AG04449 (cell line): ENCODE measurements around the gene LRRC8E.
"Not testable (repeated sequence)": the region's sequence is repeated elsewhere in the genome, so short reads cannot be mapped to it uniquely, and the experiment has no call there.

Source experiments
- CTCF ChIA-PET: fragments of 350-600 bp; formaldehyde crosslinking; extraction: SDS; loops from one replicate; lab custom pipeline; 2021; ENCODE audit warnings: antibody characterized with exemption; lab: Yijun Ruan, JAX
- POLR2A ChIA-PET: fragments of 400-600, 350-600 bp; formaldehyde crosslinking; extraction: SDS; loops from one replicate; lab custom pipeline; 2020; ENCODE audit warnings: antibody characterized with exemption, inconsistent platforms; lab: Yijun Ruan, JAX
- DNase-seq: peaks from one replicate; pipeline ENCODE4 v3.0.0-alpha.2; 2010; ENCODE audit warnings: low read depth, low spot score
- H3K4me3 ChIP-seq: 2 replicates; pipeline ENCODE4 v1.5.1; 2011; ENCODE audit warnings: low read depth, mild to moderate bottlenecking, control low read depth, low read length
- TF ChIP-seq, protein P1 (sequence below): IDR thresholded peaks from one replicate; pipeline ENCODE4 v1.5.1; 2011; ENCODE audit warnings: mild to moderate bottlenecking, moderate library complexity, low read length, control low read depth, inconsistent platforms; ENCODE audit not compliant: insufficient read depth; ENCODE audit errors: missing control alignments

The LRRC8E gene

DNA sequence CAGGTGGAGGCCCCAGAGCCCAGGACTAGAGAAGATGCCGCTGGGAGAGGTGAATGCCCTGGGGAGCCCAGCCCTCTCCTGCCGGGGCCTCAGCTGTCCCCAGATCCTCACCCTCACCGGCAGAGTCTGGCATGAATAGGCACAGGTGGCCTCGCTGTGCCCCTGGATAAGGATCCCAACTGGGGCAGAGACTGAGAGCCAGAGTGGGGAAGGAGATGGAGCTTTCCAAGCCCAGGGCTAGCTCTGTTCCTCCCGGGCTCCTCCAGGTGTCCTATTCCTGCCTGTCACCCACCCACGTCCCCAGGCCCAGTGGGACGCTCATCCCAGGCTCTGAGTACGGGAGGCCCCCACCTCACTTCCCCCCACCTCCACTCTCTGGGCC lies 30.6 kb upstream of the LRRC8E start:
- ChIA-PET CTCF (interaction anchor here (1.0 to 5.9 kb wide), 7 partner anchors 8 to 86 kb away, joined by 3 to 61 read pairs (median 3); partner anchors contain the start of gene MAP2K7), POLR2A (no interaction called here)
- DNase-seq = no peak
- H3K4me3 ChIP-seq = no peak overlapping the region
- TF ChIP-seq, protein P1, sequence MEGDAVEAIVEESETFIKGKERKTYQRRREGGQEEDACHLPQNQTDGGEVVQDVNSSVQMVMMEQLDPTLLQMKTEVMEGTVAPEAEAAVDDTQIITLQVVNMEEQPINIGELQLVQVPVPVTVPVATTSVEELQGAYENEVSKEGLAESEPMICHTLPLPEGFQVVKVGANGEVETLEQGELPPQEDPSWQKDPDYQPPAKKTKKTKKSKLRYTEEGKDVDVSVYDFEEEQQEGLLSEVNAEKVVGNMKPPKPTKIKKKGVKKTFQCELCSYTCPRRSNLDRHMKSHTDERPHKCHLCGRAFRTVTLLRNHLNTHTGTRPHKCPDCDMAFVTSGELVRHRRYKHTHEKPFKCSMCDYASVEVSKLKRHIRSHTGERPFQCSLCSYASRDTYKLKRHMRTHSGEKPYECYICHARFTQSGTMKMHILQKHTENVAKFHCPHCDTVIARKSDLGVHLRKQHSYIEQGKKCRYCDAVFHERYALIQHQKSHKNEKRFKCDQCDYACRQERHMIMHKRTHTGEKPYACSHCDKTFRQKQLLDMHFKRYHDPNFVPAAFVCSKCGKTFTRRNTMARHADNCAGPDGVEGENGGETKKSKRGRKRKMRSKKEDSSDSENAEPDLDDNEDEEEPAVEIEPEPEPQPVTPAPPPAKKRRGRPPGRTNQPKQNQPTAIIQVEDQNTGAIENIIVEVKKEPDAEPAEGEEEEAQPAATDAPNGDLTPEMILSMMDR = no peak

DNA sequence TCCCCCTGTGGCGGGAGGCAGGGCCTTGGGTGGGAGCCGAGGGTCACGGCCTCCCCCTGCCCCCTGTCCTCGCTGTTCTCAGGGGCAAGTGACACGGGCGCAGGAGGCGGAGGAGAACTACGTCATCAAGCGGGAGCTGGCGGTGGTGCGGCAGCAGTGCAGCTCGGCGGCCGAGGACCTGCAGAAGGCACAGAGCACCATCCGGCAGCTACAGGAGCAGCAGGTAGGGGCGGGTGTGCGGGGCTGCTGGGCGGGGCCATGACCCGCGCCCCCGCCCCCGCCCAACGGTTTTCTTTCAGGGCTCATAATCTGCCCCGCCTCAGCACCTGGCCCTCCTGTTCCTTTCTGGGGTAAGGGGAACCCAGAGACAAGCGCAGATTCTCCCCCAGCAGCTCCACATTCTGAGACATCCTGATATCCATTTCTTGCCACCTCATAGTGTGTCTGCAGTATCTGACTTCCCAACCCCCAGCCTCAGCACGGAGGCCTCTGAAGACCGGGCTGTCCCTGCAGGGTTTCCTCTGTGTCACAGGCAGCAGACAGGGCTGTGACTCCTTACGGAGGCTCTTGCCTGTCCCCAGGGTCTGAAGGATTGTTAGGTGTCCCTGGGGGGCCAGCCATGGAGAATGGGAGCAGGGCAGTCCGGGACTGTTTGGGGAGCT lies 30.1 kb upstream of the LRRC8E start:
- no peak overlapping the region for H3K4me3 ChIP-seq
- ChIA-PET POLR2A (no interaction called here), CTCF (interaction anchor here (1.0 to 5.9 kb wide), 6 partner anchors 8 to 58 kb away, joined by 3 to 61 read pairs (median 3); partner anchors contain the start of gene MAP2K7)
- DNase-seq = no peak
- TF ChIP-seq, protein P1 = no peak

DNA sequence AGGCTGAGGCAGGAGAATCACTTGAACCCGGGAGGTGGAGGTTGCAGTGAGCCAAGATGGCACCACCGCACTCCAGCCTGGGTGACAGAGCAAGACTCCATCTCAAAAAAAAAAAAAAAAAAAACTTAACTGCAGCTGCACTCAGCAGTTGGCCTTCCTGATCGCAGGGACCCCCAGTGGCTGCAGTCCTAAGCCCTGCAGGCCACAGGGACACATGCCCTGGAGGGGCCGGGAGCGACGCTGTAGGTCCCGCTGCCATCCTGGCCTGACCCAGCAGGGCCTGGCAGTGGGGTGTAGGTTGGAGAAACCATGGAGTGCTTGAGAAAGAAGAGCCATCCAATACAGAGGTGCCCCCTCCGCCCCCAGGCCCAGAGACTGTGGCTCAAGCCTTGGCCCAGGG lies 29.2 kb upstream of the LRRC8E start:
- H3K4me3 ChIP-seq, POLR2A ChIA-PET, DNase-seq: not testable (repeated sequence)
- CTCF ChIA-PET = interaction anchor here (1.2 to 5.9 kb wide), 3 partner anchors 10 to 45 kb away, joined by 3 to 61 read pairs (median 3); partner anchors contain the start of gene MAP2K7

DNA sequence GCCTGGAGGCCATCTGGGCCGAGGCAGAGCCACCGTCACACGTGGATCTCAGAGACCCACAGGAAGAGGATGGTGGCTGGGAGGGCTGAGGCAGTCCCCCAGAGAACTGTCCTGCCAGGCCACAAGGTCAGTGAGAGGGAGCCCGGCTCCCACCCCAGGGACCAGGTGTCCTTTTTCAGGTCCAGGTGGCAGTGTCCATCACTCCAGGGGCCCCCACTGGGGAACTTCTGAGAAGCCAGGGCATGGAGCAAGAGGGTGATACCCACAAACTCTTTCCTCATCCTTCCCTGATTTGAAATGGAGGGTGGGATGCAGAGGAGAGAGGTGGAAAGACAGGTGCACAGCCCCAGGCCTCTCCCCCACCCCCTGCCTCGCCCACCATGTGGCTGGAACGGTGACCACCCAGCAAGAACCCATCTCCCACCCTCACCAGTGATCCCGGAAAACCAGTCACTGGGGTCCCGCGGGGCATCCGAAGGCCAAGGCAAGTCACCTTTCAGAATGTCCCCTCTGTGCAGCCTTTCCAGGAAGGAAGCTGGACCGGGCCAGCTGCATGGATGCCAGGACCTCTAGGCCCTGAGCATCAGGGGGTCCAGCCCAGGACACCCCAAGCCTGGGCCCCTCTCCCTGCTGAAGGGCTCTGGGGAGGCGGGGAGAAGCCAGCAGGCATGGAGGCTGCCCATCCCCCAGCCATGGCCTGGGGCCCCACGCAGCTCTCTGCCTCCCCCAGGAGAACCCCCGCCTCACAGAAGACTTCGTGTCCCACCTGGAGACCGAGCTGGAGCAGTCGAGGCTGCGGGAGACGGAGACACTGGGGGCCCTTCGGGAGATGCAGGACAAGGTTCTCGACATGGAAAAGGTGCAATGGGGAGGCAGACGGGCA lies 28.2 kb upstream of the LRRC8E start:
- DNase-seq = no peak
- CTCF ChIA-PET = interaction anchor here (2.7 to 5.9 kb wide), 2 partner anchors 7 to 9 kb away, joined by 27 to 61 read pairs; no protein-coding TSS in a partner anchor
- no peak overlapping the region for H3K4me3 ChIP-seq
- POLR2A ChIA-PET = no interaction called here
- TF ChIP-seq, protein P1 = no peak

DNA sequence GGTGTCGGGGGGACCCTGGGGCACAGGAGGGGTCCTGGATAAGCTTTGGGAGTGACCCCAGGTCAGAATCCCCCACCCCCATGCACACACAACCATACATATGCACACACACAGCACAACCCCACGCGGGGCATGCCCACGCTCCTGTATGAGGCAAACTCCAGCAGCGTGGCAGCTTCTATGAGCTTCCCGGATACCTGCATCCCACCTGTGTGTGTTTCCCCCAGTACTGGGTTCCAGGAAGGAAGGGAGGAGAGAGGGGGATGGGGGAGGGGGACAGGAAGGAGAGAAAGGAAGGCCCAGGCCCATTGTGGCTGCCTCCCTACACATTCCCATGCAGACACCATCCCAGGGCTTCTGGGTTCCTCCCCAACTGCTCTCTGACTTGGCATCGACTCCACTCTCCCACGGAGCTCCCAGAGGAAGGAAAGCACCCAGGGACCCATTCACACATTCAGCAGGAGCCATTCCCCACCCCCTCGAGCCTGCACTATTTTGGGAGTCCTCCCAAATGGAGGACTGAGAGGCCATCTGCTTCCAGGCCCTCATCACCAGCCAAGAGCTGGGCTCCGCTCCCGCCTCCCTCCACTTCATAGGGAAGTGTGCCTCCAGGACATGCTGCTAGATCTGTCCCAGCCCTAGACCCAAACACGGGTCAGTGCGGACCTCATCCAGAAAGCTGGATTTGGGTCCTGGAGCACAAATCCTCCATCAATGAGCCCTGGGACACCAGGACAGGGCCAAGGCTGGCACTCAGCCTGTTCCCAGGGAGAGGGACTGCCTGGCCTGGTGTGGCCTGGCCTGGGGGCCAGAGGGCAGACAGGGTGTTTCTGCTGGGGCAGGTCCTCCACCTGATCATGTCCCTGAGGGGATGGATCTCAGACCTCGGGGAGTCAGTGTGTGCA lies 27.3 kb upstream of the LRRC8E start:
- ChIA-PET CTCF (interaction anchor here (0.9 to 5.9 kb wide), 5 partner anchors 8 to 66 kb away, joined by 3 to 61 read pairs (median 4); partner anchors contain the start of gene MAP2K7), POLR2A (no interaction called here)
- no peak for DNase-seq
- TF ChIP-seq, protein P1 = no peak
- no peak overlapping the region for H3K4me3 ChIP-seq
